Suppressor macrophage treated with lipopolysaccharide for 1 hour (primary cell): ENCODE data around the gene SCAI.
A peak's percentile ranks its signal among the peaks of the same experiment; 100 is the strongest.
"Not testable (repeated sequence)": the region's sequence is repeated elsewhere in the genome, so short reads cannot be mapped to it uniquely, and the experiment has no call there.

ENCODE experiments used
- DNase-seq, 3 donors: peaks; one replicate each; pipeline ENCODE4 v3.0.0-alpha.2; 2020 to 2022

The SCAI gene

GRCh38 chr9:125103021-125103420 is 40.3 kb downstream of the SCAI start:
- no peak for DNase-seq

DNA sequence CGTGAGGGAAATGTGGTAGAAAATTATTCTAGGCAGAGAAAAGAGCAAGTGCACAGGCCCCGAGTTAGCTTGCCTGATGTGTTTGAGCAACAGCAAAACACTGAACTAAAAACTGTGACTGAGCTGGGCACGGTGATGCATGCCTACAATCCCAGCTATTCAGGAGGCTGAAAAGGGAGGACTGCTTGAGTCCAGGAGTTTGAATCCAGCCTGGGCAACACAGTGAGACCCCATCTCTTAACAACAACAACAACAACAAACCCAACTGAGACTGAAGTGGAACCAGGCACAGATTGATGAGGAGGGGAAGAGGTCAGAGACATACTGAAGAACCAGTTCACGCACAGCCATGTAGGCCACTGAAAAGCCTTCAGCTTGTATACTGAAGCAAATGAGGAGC is 42.5 kb downstream of the SCAI start:
- no peak for DNase-seq

DNA sequence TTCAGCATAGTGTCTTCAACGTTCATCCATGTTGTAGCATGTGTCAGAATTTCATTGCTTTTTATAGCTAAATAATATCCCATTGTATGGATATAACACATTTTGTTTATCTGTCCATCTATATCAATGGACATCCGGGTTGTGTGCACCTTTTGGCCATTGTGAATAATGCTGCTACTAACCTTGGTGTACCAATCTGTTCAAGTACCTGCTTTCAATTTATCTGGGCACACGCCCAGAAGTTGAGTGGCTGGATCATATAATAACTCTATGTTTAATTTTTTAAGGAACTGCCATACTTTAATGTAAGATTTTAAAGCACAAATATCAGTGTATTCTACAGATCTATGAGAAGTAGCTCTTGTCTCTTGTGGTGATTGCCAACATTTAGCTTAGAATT is 43.5 kb downstream of the SCAI start:
- no peak for DNase-seq

DNA sequence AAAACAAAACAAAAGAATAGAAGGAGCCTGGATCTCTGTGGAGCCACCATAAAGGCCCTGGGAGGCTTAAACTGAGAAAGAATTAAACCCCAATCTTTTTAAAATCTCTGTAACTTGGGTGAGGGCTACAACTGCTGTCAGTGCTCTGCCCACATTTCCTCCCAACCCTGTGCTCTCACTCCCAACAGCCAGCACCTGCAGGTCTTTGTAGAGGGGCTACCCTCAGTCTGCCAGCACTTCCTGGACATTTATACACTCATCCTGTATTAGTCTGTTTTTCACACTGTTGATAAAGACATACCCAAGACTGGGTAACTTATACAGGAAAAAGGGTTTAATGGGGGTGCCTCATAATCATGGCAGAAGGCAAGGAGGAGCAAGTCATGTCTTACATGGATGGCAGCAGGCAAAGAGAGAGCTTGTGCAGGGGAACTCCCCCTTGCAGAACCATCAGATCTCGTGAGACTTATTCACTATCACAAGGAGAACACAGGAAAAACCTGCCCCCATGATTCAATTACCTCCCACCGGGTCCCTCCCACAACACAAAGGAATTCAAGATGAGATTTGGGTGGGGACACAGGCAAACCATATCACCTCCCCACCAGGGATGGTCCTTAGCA is 47.4 kb downstream of the SCAI start:
- no peak for DNase-seq

GRCh38 chr9:125091121-125091520 is 52.2 kb downstream of the SCAI start:
- no peak for DNase-seq

DNA sequence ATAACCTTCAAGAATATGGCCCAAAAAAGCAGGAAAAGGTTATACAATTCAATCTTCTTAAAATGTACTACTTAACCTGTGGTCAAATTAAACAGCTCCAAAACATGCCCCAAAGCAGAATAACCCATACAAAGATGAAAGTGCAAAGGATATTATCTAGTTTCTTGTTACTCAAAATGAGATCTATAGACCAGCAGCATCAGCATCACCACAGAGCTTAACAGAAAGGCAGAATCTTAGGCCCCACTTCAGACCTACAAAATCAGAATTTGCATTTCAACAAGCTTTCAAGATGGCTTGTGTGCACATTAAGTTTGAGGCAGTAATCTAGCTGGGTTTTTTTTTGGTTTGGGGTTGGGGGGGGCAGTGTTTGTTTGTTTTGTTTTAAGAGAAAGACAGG is 54.0 kb downstream of the SCAI start:
- DNase-seq: no peak

DNA sequence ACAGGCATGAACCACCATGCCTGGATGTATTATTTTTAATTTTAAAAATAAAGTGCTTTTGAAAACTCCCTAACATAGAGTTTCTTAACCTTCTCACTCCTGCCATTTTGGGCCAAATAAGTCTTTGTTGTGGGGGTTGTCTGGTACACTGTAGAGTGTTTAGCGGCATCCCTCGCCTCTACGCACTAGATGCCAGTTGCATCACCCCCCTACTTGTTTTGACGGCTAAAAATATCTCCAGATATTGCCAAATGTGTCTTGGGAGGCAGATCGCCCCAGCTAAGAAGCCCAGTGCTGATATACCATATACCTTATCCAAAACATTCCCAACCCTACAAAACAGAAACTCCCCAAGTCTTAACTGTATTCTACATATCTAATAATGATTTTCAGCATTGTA is 54.6 kb downstream of the SCAI start:
- no peak for DNase-seq

GRCh38 chr9:125085703-125086477 is 57.4 kb downstream of the SCAI start:
- no peak for DNase-seq

DNA sequence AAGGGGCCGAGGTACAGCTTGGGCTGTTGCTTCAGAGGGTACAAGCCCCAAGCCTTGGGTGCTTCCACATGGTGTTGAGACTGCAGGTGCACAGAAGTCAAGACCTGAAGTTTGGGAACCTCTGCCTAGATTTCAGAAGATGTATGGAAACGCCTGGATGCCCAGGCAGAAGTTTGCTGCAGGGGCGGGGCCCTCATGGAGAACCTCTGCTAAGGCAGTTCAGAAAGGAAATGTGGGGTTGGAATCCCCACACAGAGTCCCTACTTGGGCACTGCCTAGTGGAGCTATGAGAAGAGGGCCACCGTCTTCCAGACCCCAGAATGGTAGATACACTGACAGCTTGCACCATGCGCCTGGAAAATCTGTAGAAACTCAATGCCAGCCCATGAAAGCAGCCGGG is 61.1 kb downstream of the SCAI start:
- not testable (repeated sequence) for DNase-seq

DNA sequence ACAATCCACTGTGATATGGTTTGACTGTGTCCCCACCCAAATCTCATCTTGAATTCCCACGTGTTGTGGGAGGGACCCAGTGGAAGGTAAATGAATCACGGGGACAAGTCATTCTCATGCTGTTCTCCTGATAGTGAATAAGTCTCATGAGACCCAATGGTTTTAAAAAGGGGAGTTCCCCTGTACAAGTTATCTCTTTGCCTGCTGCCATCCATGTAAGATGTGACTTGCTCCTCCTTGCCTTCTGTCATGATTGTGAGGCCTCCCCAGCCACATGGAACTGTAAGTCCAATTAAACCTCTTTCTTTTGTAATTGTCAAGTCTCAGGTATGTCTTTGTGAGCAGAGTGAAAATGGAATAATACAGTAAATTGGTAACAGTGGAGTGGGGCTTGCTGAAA is 62.5 kb downstream of the SCAI start:
- DNase-seq: peak in 1 of 3 donors; percentile 12

GRCh38 chr9:125079931-125080330 is 63.4 kb downstream of the SCAI start:
- no peak for DNase-seq

DNA sequence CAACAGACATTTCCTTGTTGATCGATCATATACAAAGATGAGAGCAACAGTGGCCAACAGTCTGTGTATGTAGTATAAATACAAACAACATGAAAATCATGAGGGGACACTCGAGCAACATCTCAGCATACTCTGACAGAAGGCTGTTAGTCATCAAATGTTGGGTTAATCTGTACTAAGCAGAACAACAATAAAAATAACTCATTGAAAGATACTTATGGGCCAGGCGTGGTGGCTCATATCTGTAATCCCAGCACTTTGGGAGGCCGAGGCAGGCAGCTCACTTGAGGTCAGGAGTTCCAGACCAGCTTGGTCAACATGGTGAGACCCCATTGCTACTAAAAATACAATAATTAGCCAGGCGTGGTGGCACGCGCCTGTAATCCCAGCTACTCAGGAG is 67.3 kb downstream of the SCAI start:
- no peak for DNase-seq

DNA sequence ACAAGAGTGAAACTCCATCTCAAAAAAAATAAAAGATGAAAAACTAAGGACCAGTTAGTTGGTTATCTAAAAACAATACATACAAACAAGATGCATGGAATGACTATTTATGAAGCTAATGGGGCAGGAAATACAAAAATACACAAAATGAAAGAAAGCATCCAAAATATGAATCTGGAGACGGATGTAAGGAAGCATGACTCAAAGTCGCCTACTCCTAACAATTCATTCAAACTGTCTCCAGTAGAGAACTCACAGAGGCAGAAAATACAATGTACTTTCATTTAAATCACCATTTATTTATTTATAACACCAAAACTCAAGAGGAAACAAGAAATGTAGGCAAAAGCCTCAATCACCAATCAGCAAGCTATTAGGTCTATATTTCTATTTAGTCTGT is 68.4 kb downstream of the SCAI start:
- DNase-seq: no peak

DNA sequence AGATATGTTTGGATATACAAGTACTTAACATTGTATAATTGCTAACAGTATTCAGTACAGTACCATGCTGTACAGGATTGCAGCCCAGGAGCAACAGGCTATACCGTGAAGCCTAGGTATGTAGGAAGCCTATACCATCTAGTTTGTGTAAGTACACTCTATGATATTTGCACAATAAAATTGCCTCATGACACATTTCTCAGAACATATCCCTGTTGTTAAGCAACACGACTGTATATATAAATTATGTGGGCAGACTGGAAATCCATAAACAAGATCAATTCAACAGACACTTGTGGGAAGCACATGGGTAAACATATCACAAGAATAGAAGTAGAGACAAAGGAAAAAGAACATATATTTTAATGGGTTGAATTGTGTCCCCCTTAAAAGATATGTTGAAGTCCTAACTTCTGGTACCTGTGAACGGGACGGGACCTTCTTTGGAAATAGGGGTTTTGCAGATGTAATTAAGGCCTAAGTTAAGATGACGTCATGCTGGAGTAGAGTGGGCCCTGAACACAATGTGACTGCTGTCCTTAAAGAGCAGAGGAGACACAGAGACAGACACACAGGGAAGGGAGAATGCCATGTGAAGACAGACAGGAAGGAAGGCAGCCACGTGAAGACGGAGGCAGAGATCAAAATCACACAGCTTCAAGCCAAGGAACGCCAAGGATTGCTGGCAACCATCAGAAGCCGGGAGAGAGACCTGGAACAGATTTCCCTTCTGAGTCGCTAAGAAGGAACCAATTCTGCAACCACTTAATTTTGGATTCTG is 76.3 kb downstream of the SCAI start:
- DNase-seq: no peak

DNA sequence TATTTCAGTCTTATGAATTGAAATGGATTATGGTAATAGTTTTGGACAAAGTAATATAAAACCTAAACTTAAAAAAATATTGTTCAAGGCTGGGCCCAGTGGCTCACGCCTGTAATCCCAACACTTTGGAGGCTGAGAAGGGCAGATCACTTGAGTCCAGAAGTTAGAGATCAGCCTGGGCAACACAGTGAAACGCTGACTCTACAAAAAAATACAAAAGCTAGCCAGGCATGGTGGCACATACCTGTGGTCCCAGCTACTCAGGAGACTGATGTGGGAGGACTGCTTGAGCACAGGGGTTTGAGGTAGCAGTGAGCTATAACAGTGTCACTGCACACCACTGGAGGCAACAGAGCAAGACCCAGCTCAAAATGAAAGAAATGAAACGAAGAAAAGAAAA is 81.9 kb downstream of the SCAI start:
- no peak for DNase-seq

DNA sequence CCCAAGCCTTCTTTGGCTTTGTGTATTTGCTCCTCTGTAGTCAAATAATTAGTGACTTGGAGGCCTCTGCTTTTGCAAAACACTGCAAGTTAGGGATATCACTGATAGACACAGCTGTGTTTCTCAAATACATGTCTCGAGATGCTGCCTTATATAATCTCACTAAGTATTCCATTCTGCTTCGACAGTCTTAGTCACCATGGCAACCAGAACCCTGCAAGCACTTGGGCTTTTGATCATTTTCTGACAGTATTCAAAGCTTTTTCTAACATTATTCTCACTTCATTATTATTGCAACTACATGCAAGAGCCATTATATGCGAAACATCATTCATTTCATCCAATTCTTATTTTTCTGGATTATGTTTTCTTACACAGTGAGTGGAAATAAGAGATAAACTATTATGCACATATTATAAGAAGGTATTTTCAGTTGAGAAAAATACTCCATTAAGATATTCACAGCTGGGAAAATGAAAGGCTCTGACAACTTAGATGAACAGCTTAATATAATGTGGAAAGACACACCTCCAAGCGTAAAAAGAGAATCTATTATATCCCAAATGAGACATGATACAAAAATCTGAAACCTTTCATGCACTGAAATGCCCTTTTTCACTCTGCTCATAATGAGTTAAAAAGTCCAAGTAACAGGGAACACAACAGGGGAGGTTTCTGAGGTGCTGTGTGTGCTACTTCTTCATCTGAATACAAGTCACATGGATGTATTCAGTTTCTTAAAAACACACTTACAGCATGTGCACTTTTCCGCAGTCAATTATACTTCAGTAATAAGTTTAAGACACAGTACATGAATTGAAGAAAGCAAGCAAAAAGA is 93.9 kb downstream of the SCAI start:
- no peak for DNase-seq

- no peak for DNase-seq
These were observed 99.7 kb downstream of the SCAI start for GRCh38 chr9:125043631-125044030.

DNA sequence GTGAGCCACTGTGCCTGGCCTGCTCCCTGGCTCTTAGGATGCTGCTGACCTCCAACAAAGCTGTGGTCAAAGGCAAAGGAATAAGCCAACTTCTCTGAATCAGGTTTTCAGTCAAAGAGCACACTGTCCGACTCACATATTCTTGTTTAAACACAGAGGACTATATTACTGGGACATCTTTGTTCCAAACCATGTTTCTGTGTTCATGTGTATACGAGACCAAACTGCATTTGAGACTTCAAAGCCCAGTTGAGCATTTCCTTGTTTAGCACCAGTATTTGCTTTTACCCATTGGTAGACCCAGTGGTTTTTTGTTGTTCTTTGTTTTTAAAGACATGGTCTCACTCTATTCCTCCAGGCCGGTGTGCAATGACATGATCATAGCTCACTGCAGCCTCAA is 100.2 kb downstream of the SCAI start:
- DNase-seq: no peak

GRCh38 chr9:125038166-125038565 is 105.2 kb downstream of the SCAI start:
- DNase-seq: no peak

DNA sequence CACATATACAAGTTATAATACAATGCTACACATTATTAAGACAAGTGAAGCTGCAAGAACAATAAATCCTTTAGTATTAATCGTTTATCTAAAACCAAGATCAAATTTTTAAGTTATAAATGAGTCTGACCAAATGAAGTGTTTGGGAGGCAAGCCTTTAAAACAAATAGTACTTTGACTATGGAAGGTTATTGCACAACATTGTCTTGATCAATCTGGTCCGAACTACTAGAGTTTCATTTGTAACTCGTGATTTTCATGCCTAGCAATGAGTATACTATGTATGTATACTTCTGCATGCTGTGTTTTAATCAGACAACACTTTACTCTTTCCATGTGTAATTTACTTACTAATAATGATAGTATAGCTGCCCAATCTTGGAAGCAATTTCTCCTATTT is 115.3 kb downstream of the SCAI start:
- DNase-seq: no peak

DNA sequence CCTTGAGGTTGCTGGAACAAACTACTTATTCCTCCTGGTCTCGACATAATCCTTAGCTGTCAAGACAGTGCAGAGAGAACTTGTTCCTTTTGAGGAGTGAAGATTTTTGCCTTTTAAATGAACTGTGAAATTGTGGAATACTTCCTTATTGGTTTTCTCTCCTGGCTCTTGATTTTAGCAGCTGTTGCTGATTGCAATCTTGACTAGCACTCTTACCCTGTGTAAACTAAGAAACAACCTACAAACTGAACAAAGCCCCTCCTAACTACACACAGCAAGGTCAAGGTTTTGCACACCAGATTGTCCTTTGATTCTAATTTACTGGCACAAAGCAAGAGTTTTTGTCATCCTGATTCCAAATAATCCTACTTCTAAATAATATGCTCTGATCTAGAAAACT is 118.4 kb downstream of the SCAI start:
- no peak for DNase-seq

- no peak for DNase-seq
These were observed 122.3 kb downstream of the SCAI start for GRCh38 chr9:125021069-125021468.

- DNase-seq: not testable (repeated sequence)
These were observed 127.7 kb downstream of the SCAI start for GRCh38 chr9:125015655-125016054.
